GM23338 (cell line): ENCODE measurements around the gene ART1.

Experiments
- EZH2phosphoT487 ChIP-seq: fragments of 200-600 bp; sonication (generic); IDR thresholded peaks from one replicate; pipeline ENCODE4 v1.8.1; 2018; ENCODE audit warnings: antibody characterized with exemption; ENCODE audit not compliant: unreplicated experiment
- TF ChIP-seq, protein P1 (sequence below), 2 experiments: fragments of 200-600 bp in 1 of 2; sonication (generic) in 1 of 2; conservative IDR thresholded peaks; 2 replicates each; pipeline versions ENCODE4 v1.5.1 to v1.6.1; 2016 to 2017; ENCODE audit warnings: antibody characterized with exemption in 2 of 2, low read depth in 2 of 2, mild to moderate bottlenecking in 2 of 2, moderate library complexity in 1 of 2
- TF ChIP-seq, protein P2 (sequence below): IDR thresholded peaks from one replicate; pipeline ENCODE4 v1.6.1; 2018; ENCODE audit warnings: antibody characterized with exemption; ENCODE audit not compliant: unreplicated experiment

DNA sequence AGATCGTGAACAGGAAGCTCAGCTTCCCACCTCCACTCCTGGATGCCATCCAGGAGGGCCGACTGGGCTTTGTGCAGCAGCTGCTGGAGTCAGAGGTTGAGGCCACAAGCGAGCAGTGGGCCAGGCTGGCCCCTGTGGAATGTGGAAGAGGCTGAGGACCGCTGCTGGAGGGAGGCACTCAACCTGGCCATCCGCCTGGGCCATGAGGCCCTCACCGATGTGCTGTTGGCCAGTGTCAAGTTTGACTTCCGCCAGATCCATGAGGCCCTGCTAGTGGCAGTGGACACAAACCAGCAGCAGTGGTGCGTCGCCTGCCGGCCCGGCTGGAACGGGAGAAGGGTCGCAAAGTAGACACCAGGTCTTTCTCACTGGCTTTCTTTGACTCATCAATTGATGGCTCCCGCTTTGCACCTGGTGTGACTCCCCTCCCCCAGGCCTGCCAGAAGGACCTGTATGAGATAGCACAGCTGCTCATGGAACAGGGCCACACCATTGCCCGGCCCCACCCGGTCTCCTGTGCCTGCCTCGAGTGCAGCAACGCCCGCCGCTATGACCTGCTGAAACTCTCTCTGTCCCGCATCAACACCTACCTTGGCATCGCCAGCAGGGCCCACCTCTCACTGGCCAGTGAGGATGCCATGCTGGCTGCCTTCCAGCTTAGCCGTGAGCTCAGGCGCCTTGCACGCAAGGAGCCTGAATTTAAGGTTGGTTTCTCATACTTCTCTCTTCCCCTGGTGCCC lies 28.0 kb upstream of the ART1 start:
- TF ChIP-seq, protein P1, sequence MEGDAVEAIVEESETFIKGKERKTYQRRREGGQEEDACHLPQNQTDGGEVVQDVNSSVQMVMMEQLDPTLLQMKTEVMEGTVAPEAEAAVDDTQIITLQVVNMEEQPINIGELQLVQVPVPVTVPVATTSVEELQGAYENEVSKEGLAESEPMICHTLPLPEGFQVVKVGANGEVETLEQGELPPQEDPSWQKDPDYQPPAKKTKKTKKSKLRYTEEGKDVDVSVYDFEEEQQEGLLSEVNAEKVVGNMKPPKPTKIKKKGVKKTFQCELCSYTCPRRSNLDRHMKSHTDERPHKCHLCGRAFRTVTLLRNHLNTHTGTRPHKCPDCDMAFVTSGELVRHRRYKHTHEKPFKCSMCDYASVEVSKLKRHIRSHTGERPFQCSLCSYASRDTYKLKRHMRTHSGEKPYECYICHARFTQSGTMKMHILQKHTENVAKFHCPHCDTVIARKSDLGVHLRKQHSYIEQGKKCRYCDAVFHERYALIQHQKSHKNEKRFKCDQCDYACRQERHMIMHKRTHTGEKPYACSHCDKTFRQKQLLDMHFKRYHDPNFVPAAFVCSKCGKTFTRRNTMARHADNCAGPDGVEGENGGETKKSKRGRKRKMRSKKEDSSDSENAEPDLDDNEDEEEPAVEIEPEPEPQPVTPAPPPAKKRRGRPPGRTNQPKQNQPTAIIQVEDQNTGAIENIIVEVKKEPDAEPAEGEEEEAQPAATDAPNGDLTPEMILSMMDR (conservative IDR thresholded peaks at IDR 0.05; ENCODE audit: low read depth in 2 of 2) = no peak
- TF ChIP-seq, protein P2, sequence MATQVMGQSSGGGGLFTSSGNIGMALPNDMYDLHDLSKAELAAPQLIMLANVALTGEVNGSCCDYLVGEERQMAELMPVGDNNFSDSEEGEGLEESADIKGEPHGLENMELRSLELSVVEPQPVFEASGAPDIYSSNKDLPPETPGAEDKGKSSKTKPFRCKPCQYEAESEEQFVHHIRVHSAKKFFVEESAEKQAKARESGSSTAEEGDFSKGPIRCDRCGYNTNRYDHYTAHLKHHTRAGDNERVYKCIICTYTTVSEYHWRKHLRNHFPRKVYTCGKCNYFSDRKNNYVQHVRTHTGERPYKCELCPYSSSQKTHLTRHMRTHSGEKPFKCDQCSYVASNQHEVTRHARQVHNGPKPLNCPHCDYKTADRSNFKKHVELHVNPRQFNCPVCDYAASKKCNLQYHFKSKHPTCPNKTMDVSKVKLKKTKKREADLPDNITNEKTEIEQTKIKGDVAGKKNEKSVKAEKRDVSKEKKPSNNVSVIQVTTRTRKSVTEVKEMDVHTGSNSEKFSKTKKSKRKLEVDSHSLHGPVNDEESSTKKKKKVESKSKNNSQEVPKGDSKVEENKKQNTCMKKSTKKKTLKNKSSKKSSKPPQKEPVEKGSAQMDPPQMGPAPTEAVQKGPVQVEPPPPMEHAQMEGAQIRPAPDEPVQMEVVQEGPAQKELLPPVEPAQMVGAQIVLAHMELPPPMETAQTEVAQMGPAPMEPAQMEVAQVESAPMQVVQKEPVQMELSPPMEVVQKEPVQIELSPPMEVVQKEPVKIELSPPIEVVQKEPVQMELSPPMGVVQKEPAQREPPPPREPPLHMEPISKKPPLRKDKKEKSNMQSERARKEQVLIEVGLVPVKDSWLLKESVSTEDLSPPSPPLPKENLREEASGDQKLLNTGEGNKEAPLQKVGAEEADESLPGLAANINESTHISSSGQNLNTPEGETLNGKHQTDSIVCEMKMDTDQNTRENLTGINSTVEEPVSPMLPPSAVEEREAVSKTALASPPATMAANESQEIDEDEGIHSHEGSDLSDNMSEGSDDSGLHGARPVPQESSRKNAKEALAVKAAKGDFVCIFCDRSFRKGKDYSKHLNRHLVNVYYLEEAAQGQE = no peak
- TF ChIP-seq EZH2phosphoT487 = no peak
